ENCODE data around the gene ERICH6.

Gene ERICH6

DNA sequence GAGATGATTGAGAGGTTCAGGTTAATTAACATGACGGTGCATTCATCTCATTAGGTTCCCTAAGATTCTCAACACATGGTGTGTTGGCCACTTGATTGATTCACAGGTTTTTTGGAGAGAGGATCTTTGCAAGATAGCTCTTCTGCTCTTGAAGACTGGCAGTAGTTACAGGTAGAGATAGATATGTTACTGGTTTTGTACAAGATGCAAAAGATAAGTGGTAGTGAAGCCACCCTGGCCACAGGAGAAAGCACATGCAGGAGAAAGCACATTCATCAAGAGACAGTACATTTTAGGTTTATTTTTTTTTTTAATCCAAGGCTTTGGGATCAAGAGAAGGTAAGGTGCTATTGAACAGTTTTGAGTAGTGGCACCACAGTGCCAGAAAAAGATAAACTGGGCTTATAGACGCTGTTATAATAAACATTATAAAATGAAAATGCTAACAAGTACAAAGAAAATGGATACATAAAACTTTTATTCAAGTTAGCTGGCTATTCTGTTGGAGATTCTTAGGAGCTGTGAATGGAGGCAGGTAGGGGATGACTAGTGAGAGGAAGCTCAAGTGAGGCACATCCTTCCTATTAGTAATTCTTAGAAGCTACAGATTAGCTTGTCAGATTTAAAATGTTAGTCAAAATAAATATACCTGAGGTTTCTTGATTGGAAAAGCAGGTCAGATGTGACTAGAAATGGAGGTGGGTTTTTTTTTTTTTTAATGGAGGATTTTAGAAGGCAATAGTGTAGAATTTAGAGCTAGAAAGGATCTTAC is 89.8 kb downstream of the ERICH6 start:
- no peak overlapping the region for H3K27ac ChIP-seq (ENCODE audit: low read length)
- no peak overlapping the region for H2AFZ ChIP-seq (ENCODE audit: low read depth, low read length)
- H3K79me2 ChIP-seq (ENCODE audit: low read length): peaks cover 83% of the 10 kb centered on the region
- no peak overlapping the region for H3K9ac ChIP-seq (ENCODE audit: low read length)
- peaks cover 78% of the 10 kb centered on the region for H4K20me1 ChIP-seq (ENCODE audit: insufficient read depth, low read length)
- no peak for TF ChIP-seq EZH2phosphoT487 (IDR thresholded peaks at IDR 0.05; ENCODE audit: low read depth)
- TF ChIP-seq, protein P1, sequence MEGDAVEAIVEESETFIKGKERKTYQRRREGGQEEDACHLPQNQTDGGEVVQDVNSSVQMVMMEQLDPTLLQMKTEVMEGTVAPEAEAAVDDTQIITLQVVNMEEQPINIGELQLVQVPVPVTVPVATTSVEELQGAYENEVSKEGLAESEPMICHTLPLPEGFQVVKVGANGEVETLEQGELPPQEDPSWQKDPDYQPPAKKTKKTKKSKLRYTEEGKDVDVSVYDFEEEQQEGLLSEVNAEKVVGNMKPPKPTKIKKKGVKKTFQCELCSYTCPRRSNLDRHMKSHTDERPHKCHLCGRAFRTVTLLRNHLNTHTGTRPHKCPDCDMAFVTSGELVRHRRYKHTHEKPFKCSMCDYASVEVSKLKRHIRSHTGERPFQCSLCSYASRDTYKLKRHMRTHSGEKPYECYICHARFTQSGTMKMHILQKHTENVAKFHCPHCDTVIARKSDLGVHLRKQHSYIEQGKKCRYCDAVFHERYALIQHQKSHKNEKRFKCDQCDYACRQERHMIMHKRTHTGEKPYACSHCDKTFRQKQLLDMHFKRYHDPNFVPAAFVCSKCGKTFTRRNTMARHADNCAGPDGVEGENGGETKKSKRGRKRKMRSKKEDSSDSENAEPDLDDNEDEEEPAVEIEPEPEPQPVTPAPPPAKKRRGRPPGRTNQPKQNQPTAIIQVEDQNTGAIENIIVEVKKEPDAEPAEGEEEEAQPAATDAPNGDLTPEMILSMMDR (IDR thresholded peaks at IDR 0.05; ENCODE audit: low read depth, low read length): no peak
- peaks cover 25% of the 10 kb centered on the region for H3K4me1 ChIP-seq (ENCODE audit: low read length)
- no peak overlapping the region for H3K4me2 ChIP-seq (ENCODE audit: low read length)
- no peaks in the 10 kb centered on the region for H3K9me3 ChIP-seq (ENCODE audit: insufficient read depth, low read length)
- no peak overlapping the region for H3K4me3 ChIP-seq (ENCODE audit: low read length)
- H3K27me3 ChIP-seq (ENCODE audit: low read depth, low read length): no peaks in the 10 kb centered on the region
- H3K36me3 ChIP-seq (replicated peaks; ENCODE audit: low read depth, low read length): peaks cover 40% of the 10 kb centered on the region

DNA sequence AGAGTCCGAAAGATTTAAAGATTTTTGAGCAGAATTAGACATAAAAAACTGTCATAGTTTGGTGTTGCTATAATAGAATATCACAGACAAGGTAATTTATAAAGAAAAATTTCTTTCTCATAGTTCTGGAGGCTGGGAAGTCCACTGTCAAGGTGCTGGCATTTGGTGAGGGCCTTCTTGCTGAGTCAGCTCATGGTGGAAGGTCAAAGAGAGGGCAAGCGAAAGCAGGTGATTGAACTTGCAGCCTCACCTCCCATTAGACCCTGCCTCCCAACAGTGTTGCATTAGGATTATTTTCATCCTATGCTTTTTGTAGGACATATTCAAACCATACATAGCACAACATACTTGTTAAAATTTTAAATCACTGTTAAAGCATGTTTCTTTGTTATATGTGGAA is 90.7 kb downstream of the ERICH6 start:
- Histone ChIP-seq H3K36me3 (replicated peaks; ENCODE audit: low read depth, low read length) (peaks cover 42% of the 10 kb centered on the region), H2AFZ (ENCODE audit: low read depth, low read length) (no peak overlapping the region), H3K4me1 (ENCODE audit: low read length) (peaks cover 33% of the 10 kb centered on the region), H3K9ac (ENCODE audit: low read length) (no peak overlapping the region), H3K4me3 (ENCODE audit: low read length) (no peak overlapping the region), H3K4me2 (ENCODE audit: low read length) (no peak overlapping the region), H4K20me1 (ENCODE audit: insufficient read depth, low read length) (peaks cover 78% of the 10 kb centered on the region), H3K27me3 (ENCODE audit: low read depth, low read length) (no peaks in the 10 kb centered on the region), H3K9me3 (ENCODE audit: insufficient read depth, low read length) (no peaks in the 10 kb centered on the region), H3K27ac (ENCODE audit: low read length) (no peak overlapping the region), H3K79me2 (ENCODE audit: low read length) (peaks cover 83% of the 10 kb centered on the region)
- no peak for TF ChIP-seq EZH2phosphoT487 (IDR thresholded peaks at IDR 0.05; ENCODE audit: low read depth)
- TF ChIP-seq, protein P1 (IDR thresholded peaks at IDR 0.05; ENCODE audit: low read depth, low read length): no peak

DNA sequence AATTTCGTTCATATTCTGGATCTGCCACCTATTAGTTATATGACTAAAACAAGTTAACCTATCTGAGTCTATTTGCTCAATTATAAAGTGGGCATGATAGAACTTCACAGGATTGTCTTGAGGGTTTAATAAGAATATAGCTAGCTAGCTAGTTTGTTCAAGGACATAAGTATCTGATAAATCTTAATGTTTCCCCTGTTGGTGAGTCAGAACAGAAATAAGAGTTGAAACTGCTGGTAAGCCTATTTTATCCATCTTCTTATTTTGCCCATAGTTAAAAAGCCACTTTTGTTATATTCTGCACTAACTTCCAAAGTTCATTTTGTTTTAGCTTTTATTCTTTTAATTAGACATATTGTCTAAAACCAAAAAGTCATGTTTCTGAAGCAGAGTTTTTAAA is 91.2 kb downstream of the ERICH6 start:
- Histone ChIP-seq H3K27me3 (ENCODE audit: low read depth, low read length) (no peaks in the 10 kb centered on the region), H3K36me3 (replicated peaks; ENCODE audit: low read depth, low read length) (peaks cover 42% of the 10 kb centered on the region), H3K9me3 (ENCODE audit: insufficient read depth, low read length) (no peaks in the 10 kb centered on the region), H3K9ac (ENCODE audit: low read length) (no peak overlapping the region), H3K79me2 (ENCODE audit: low read length) (peaks cover 83% of the 10 kb centered on the region), H4K20me1 (ENCODE audit: insufficient read depth, low read length) (peaks cover 78% of the 10 kb centered on the region), H3K4me3 (ENCODE audit: low read length) (no peak overlapping the region), H3K4me1 (ENCODE audit: low read length) (peaks cover 39% of the 10 kb centered on the region), H3K4me2 (ENCODE audit: low read length) (no peak overlapping the region), H3K27ac (ENCODE audit: low read length) (no peak overlapping the region), H2AFZ (ENCODE audit: low read depth, low read length) (no peak overlapping the region)
- TF ChIP-seq, protein P1 (IDR thresholded peaks at IDR 0.05; ENCODE audit: low read depth, low read length): no peak
- no peak for TF ChIP-seq EZH2phosphoT487 (IDR thresholded peaks at IDR 0.05; ENCODE audit: low read depth)

DNA sequence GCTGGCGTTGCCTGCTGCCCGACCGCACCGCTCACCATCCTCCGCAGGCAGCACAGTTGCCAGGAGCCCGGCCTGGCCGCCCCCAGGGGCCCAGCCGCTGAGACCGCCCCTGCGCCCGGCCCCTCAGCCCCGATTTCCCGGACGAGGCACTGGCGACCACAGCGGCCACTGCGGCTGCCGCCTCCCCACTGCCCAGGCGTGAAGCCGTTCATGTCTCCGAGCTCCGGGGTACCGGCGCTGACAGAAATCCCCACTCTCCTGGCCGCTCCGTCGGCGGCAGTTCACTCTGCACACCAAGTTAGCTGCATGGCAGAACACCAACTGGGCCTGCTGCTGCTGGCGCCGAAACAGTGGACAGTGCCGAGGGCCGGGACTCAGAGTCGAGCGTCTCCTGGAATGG is 92.1 kb downstream of the ERICH6 start:
- no peak overlapping the region for H3K27ac ChIP-seq (ENCODE audit: low read length)
- peaks cover 83% of the 10 kb centered on the region for H3K79me2 ChIP-seq (ENCODE audit: low read length)
- TF ChIP-seq, protein P1 (IDR thresholded peaks at IDR 0.05; ENCODE audit: low read depth, low read length): no peak
- no peak for TF ChIP-seq EZH2phosphoT487 (IDR thresholded peaks at IDR 0.05; ENCODE audit: low read depth)
- no peak overlapping the region for H3K4me2 ChIP-seq (ENCODE audit: low read length)
- H3K27me3 ChIP-seq (ENCODE audit: low read depth, low read length): no peaks in the 10 kb centered on the region
- H3K9ac ChIP-seq (ENCODE audit: low read length): no peak overlapping the region
- H3K36me3 ChIP-seq (replicated peaks; ENCODE audit: low read depth, low read length): peaks cover 42% of the 10 kb centered on the region
- no peaks in the 10 kb centered on the region for H3K9me3 ChIP-seq (ENCODE audit: insufficient read depth, low read length)
- H2AFZ ChIP-seq (ENCODE audit: low read depth, low read length): no peak overlapping the region
- H3K4me1 ChIP-seq (ENCODE audit: low read length): peaks cover 47% of the 10 kb centered on the region
- H3K4me3 ChIP-seq (ENCODE audit: low read length): no peak overlapping the region
- H4K20me1 ChIP-seq (ENCODE audit: insufficient read depth, low read length): peaks cover 78% of the 10 kb centered on the region

Data from OCI-LY3 (cell line).